Activated CD8-positive, alpha-beta memory T cell treated with anti-CD3 and anti-CD28 coated beads, Interleukin-2, amount 50 U/mL, for 48 hours (primary cell): ENCODE data around the gene SLC22A16.
"Not testable (repeated sequence)": the region's sequence is repeated elsewhere in the genome, so short reads cannot be mapped to it uniquely, and the experiment has no call there.

Experiments
- DNase-seq: peaks from one replicate; pipeline ENCODE4 v3.0.0-alpha.2; 2020

The SLC22A16 gene

GRCh38 chr6:110488606-110489190 lies 12.3 kb upstream of the SLC22A16 start:
- no peak for DNase-seq

DNA sequence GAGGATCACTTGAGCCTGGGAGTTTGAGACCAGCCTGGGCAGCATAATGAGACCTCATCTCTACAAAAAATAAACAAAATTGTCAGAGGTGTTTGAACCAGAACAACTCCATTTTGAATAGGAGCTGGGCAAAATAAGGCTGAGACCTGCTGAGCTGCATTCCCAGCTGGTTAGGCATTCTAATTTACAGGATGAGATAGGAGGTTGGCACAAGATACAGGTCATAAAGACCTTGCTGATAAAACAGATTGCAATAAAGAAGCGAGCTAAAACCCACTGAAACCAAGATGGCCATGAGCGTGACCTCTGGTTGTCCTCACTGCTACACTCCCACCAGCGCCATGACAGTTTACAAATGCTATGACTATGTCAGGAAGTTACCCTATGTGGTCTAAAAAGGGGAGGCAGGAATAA lies 11.6 kb upstream of the SLC22A16 start:
- not testable (repeated sequence) for DNase-seq

GRCh38 chr6:110486756-110487155 lies 10.3 kb upstream of the SLC22A16 start:
- DNase-seq = no peak

GRCh38 chr6:110485491-110485890 lies 9.1 kb upstream of the SLC22A16 start:
- no peak for DNase-seq

- DNase-seq = no peak
Observed at GRCh38 chr6:110484321-110484720, 7.9 kb upstream of the SLC22A16 start.

GRCh38 chr6:110482774-110483400 lies 6.5 kb upstream of the SLC22A16 start:
- no peak for DNase-seq

DNA sequence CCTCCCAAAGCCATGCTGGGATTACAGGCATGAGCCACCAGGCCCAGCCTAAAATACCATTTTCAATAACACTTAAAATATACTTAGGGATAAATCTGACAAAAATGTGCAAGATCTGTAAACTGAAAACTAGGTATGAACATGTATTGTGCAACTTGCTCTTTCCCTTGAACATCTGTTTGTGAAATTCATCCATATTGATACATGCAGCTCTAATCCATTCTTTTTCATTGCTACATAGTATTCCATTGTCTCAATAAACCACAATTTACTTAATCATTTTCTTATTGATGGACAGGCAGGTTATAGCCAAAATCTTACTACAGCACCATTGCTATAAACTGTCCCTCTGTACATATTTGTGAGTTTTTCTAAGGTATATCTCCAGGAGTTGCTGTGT lies 4.7 kb upstream of the SLC22A16 start:
- DNase-seq = no peak

DNA sequence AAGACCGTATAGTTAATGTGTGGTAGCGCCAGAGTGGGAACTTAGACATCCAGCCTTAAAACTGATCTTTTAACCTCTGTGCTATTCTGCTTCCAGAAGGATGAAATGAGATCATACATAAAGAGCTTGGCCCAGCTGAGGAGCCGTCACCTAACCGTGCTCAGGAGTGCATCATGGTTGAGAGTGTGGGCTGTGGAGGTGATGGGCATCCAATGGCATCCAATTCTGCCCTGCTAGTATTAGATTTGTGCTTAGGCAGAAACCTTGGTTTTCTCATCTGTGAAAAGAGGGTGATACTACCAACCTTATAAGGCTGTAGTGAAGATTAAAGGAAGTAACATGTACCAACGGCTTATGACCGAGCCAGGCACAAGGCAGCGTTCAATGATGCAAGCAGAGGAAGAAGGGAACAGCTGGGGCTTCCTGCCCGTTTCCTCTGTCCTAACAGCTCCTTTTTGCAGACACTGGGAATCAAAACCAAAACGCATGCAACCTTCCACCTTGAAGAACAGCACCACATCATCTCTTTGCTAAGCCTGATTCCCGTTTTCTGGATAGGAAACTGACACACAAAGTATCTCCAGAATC lies 1.3 kb downstream of the SLC22A16 start:
- no peak for DNase-seq

DNA sequence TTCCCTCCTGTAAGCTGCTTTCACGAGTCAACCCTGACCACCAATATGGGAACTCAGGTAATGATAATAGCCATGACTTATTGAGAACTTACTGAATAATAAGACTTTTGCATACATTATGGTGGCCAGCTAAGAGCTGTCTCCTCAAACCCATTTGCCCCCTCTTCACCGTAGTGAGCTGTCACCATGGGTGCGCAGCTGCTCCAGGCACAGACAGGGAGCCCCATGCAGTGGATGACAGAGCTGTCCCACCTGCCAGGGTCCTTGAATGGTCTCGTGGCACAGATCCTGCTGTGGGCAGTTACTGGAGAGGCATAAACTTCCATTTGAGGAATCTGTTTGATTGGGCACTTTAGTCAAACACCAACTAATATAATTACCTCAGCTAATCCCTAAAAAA lies 1.9 kb downstream of the SLC22A16 start:
- no peak for DNase-seq

DNA sequence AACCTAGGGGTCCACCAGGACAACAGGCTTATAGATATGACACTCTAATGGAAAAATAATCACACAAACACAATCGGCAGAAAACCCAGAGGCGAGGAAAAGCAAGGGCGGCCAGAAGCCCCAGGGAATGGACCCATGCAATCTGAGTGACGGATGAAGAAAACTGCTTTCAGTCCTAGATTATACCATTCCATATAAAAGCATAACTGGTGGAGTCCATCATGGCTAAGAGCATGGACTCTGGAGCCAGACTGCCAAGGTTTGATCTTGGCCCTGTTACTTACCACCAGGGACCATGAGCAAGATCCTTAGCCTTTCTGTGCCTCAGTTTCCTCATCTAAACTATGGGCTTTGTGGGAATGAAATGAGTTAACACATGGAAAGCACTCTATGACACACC lies 3.7 kb downstream of the SLC22A16 start:
- no peak for DNase-seq

DNA sequence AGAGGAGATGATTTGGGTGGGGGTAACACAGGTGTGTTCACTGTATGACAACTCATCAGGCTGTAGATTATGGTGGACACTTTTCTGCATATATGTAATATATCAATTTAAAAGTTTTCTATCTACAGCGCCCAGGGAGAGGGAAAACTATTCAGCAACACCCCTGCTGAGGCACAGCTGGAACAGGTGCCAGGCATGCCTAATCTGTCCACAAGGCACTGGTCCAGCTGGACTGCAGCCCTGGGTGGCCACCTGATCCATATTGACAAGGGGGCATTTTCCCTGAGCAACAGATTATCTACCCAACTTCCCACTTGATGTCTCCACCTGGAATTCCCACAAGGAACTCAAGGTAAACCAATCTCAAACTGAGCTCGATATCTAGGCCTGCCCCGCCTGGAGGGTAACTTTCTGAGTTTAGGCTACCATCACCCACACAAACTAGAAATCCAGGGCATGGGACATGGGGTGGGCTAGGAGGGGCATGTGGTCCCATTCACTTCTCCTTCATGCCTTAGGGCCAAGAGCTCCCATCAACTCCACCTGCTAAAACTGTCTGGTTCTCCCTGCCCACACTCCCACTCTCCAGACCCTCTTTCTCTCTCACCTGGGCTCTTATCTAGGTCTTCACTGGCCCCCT lies 4.6 kb downstream of the SLC22A16 start:
- DNase-seq = no peak

DNA sequence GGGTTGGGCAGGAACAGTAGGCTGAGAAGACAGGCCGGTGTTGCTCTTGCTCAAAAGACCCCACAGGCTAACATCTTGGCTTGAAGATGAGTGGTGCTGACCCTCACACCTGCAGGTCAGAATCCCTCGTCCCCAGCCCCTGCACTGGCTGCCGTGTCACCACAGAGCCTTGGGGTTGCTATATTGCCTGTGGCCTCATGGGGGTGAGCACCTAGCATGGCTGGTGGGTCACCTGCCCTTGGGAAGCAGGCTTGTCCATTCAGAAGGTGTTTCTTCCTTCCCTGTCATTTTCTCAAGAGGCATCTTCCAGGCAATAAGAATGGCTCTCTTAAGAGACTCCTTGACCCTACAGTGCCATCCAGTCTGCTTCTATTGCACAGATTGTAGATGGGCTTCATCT lies 7.7 kb downstream of the SLC22A16 start:
- DNase-seq = no peak

DNA sequence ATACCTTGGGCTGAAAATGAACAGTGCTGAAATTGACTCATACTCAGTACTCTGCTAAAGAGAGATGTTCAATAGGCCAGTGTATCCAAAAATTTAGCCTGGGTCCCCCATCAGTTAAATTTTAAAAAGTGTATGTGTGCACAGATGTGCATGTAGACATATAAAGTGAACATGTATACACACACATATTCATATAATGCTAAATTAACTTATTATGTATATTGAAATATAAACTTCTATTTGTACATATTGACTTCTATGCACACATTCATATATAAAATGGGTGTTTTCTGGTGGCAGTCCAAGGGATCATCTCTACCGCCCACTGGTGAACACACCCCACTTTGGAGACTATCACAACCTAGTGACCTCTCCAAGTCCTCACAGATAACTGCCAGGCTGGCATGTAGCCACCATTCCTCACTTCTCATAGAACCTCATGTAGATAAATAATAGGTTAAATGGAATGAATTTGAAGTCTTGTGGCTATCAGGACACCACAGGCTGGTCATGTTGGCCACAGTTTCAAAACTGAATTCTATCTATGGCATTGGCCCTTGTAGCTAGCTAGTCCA lies 8.8 kb downstream of the SLC22A16 start:
- no peak for DNase-seq

DNA sequence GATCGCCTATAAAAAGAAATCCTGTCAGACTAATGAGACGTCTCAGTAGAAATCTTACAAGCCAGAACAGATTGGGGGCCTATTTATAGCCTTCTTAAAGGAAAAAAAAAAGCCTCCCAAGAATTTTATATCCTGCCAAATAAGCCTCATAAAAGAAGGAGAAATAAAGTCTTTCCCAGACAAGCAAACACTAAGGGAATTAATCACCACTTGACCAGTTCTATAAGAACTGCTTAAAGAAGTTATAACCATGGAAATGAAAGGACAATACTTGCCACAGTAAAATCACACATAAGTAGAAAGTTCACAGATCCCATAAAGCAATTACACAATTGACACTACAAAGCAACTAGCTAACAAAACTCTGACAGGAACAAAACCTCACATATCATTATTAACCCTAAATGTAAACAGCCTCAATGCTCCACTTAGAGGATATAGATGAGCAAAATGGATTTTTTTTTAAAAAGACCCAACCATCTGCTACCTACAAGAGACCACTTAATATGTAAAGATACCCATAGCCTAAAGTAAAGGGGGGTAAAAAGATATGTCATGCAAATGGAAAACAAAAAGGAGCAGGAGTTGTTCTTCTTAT lies 13.4 kb downstream of the SLC22A16 start:
- no peak for DNase-seq

DNA sequence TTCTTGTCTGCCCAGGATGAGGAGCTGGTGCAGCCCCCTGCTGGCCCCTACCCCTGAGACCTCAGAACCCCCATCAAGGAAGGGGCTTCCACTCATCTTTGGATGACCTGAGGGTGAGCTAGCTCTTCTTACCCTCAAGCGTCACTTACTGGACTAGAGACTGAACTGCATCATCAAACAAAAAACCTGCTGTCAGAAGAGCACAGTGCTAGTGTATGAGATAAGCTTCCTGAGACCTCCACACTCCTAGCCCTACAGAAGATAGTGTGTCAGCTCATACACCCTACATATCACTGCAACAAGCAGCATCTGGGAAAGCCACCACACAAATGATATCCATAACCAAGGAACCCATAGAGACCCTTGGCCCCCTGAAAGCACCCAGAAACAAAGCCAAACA lies 15.0 kb downstream of the SLC22A16 start:
- DNase-seq = no peak

DNA sequence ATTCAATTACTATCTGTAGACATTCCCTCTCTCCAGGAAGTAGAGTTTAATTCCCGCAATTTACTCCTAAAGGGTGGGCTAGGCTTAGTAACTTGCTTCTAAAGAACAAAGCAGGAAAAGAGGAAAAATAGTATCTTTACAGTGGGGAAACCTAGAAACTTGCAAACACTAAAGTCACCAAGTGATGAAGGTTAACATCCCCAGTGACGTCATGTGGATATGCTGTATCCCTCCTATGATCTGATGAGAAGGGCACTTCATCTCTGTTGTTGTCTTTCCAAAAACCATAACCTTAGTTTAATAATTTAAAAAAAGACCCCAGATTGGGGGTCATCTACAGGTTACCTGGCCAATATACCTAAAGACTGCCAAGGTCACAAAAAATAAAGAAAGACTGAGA lies 17.3 kb downstream of the SLC22A16 start:
- no peak for DNase-seq

DNA sequence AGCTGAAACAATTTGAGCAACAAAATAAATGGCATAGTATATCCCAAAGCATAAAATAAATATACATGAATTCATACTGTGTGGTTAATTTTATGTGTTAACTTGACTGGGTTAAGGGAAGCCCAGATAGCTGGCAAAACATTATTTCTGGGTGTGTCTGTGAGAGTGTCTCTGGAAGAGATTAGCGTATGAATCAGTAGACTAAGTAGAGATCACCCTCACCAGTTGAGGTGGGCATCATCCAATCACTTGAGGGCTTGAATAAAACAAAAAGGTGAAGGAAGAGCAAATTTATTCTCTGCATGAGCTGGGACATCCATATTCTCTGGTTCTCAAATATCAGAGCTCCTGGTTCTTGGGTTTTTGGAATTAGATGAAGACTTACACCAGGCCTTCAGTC lies 17.9 kb downstream of the SLC22A16 start:
- no peak for DNase-seq

GRCh38 chr6:110457567-110458175 lies 18.7 kb downstream of the SLC22A16 start:
- DNase-seq = not testable (repeated sequence)

DNA sequence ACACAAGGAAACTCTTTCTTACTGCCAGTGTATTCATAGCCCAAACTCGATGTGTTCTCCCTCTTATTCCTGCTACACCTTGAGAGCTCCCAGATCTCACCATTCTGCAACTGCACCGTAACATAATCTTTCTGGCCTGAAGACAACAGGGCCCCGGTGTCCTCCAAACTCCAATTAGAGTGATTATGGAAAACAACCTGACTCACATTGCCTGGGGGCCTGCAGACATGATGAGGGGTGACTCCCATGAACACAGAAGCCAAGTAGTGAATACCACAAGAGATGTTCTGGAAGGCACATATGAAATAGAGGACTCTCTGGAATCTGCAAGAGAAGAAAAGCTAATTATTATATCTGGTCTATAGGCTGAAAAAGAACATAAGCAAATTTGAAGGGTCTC lies 19.7 kb downstream of the SLC22A16 start:
- no peak for DNase-seq

DNA sequence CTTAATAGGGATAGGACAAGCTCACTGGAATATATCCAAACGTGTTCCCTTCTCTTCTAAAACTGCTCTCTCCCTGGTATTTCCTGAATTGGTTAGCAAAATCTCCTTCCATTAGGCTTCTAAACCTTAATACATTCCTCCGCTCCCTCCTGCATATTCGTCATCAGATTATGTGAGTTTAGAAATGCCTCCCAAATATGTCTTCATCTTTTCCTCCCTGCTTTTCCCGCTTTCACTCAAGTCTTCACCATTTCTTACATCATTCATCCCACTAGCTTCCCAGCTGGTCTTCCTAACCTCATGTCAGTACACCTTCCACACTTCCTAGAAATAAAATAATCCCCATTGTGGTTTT lies 26.9 kb downstream of the SLC22A16 start:
- DNase-seq = no peak

DNA sequence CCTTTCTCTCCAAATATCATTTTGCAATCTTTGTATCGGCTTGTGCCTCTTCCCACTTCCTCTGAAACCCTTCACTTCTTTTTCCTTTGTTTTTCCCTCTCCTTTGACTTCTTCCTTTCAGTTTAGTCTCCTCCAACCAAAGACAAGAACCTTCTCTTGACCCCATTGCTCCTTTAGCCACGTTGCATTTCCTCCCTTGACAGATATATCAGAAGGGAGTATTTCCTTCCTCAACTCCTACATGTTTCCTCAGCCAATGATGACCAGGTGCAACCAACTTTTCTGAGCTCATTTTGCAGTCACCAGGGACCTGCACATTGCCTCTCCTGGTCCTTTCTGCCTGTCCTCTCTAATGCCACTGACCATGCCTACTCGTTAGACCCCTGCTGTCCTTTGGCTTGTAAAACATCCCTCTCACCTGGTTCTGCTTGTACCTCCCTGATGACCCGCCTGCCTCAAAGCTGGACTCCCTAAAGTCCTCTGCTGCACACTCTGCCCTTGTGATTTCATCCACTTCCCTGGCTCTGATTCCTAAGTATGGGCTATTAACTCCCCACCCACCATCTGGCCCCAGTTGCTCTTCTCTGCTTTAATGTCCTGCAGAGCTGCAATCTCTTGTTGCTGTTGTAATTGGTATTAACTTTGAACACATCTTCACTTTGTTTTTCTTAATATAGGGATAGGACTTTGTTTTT lies 27.4 kb downstream of the SLC22A16 start:
- DNase-seq = no peak

- DNase-seq = no peak
Observed at GRCh38 chr6:110447761-110448160, 28.7 kb downstream of the SLC22A16 start.

- no peak for DNase-seq
Observed at GRCh38 chr6:110446405-110446804, 30.0 kb downstream of the SLC22A16 start.
